ENCODE results near the gene IFFO2. TPM values are rescaled to one million over a fixed set of nuclear protein-coding genes. Genes with fewer than 3 reads are reported as not detected.

Gene IFFO2
- total and polyA plus RNA-seq, 10 of the 15 experiments (the other 5 are each of a cell fraction or from before 2014, with no cell fraction given) = 1.2 to 18.4 (median 6.7) TPM

- TF ChIP-seq BRCA1 (IDR thresholded peaks at IDR 0.05; ENCODE audit: low read depth, low read length) (no peak), ZBTB40 (IDR thresholded peaks at IDR 0.05; ENCODE audit: borderline replicate concordance) (no peak), MEF2A (IDR thresholded peaks at IDR 0.05; ENCODE audit: insufficient read depth, low read depth, low read length) (no peak)
Observed at GRCh38 chr1:18936814-18937481, 19.5 kb downstream of the IFFO2 start (continued).

GRCh38 chr1:18936471-18936813, 20.0 kb downstream of the IFFO2 start:
- ChIA-PET SMC1A (ENCODE audit: uncharacterized antibody, unreplicated experiment) (interaction anchor here (0.9 to 1.3 kb wide), 2 partner anchors 14 to 22 kb away, joined by 4 to 6 read pairs; no protein-coding TSS in a partner anchor), RAD21 (ENCODE audit: unreplicated experiment) (no interaction called here), POLR2A (no interaction called here), CTCF (no interaction called here)
- in situ Hi-C loops (cut with MboI) = no loop called here
- BruUV-seq (replicated peaks) = no TSS peak
- ATAC-seq (no peak), FAIRE-seq (no peak), DNase-seq (ENCODE audit: low read depth, low spot score) (no peak)
- H3K9ac ChIP-seq (ENCODE audit: control insufficient read depth, insufficient read depth, low read length) = no peak overlapping the region
- H3K4me1 ChIP-seq (ENCODE audit: control insufficient read depth, insufficient read depth, low read length) = peaks cover 12% of the 10 kb centered on the region
- no peak overlapping the region for H2AFZ ChIP-seq (ENCODE audit: control insufficient read depth, low read depth, low read length)
- no peaks in the 10 kb centered on the region for H4K20me1 ChIP-seq (ENCODE audit: control insufficient read depth, insufficient read depth)
- intact Hi-C loops (cut with micrococcal nuclease; ENCODE audit: unreplicated experiment) = no loop called here
- no peaks in the 10 kb centered on the region for H3K9me3 ChIP-seq (replicated peaks; ENCODE audit: control insufficient read depth, insufficient read depth, low read length)
- no peaks in the 10 kb centered on the region for H3K27me3 ChIP-seq (replicated peaks in 1 of 2; ENCODE audit: control insufficient read depth in 2 of 2, insufficient read depth in 2 of 2, low read length in 1 of 2)
- no peak overlapping the region for H3K4me2 ChIP-seq (ENCODE audit: control insufficient read depth, insufficient read depth)
- H3K36me3 ChIP-seq (ENCODE audit: control insufficient read depth in 2 of 2, insufficient read depth in 2 of 2, low read length in 1 of 2) = no peaks in the 10 kb centered on the region; a peak in 1 of 4 replicates
- 100% methylated on average over 3 of the region's 3 CpGs for WGBS (ENCODE audit: insufficient coverage, insufficient replicate concordance, low lambda C conversion rate, missing lambda C conversion rate)
- H3K4me3 ChIP-seq = no peak overlapping the region
- peaks cover 3% of the 10 kb centered on the region; the same call in 1 of the 2 replicates for H3K79me2 ChIP-seq (ENCODE audit: control insufficient read depth, insufficient read depth, low read length)
- no peak overlapping the region for H3K27ac ChIP-seq (ENCODE audit: control insufficient read depth, insufficient read depth)
- TF ChIP-seq POLR2AphosphoS2 (IDR thresholded peaks at IDR 0.05; ENCODE audit: low read depth, low read length) = no peak
- no peak for TF ChIP-seq USF1 (IDR thresholded peaks at IDR 0.05; ENCODE audit: borderline replicate concordance, extremely low read length, insufficient read depth, low read depth, low read length)
- no peak for TF ChIP-seq REST (IDR thresholded peaks at IDR 0.05; ENCODE audit: low read depth, low read length)
- no peak for TF ChIP-seq ATF3 (IDR thresholded peaks at IDR 0.05; ENCODE audit: borderline replicate concordance, extremely low read depth, low read depth, low read length)
- no peak for TF ChIP-seq HCFC1 (IDR thresholded peaks at IDR 0.05; ENCODE audit: low read length)
- TF ChIP-seq HDGF (IDR thresholded peaks at IDR 0.05) = no peak
- no peak for TF ChIP-seq PAX8 (IDR thresholded peaks at IDR 0.05)
- TF ChIP-seq STAT3 (IDR thresholded peaks at IDR 0.05; ENCODE audit: low read depth, low read length) = no peak
- no peak for TF ChIP-seq NR2F1 (conservative IDR thresholded peaks at IDR 0.05)

Data from GM12878 (cell line).